ENCODE measurements around the gene ANGPT4. TPM values are rescaled to one million over a fixed set of nuclear protein-coding genes. Genes with fewer than 3 reads are reported as not detected.

ANGPT4 gene
- total and polyA plus RNA-seq, 2 of the 13 experiments (the other 11 are each of a cell fraction or from before 2014, with no cell fraction given), result not detected

- ATAC-seq (peak; percentile 76), FAIRE-seq (no peak), DNase-seq (ENCODE audit: low spot score) (no peak)
- TF ChIP-seq E2F5 (CRISPR knock-in tag; conservative IDR thresholded peaks at IDR 0.05) (0 out of 2 replicates have a peak, but pooled peaks have one; percentile 23), MIER2 (CRISPR knock-in tag; IDR thresholded peaks at IDR 0.05) (peak; percentile 83), REST (IDR thresholded peaks at IDR 0.05; ENCODE audit: borderline replicate concordance in 1 of 2, low read depth in 1 of 2, low read length in 2 of 2) (peak; percentile 53 to 84), ZNF709 (CRISPR knock-in tag; IDR thresholded peaks at IDR 0.05) (no peak), ZNF768 (CRISPR knock-in tag; IDR thresholded peaks at IDR 0.05) (peak; percentile 27; the same call in 1 of the 2 replicates), MEIS2 (CRISPR knock-in tag; IDR thresholded peaks at IDR 0.05) (peak; percentile 23; the same call in 1 of the 2 replicates), STAG1 (CRISPR knock-in tag; IDR thresholded peaks at IDR 0.05) (peak; percentile 42), ZNF800 (CRISPR knock-in tag; IDR thresholded peaks at IDR 0.05) (peak; percentile 42; the same call in 1 of the 2 replicates), ZNF282 (IDR thresholded peaks at IDR 0.05; ENCODE audit: partially characterized antibody) (no peak), ARNT2 (CRISPR knock-in tag; IDR thresholded peaks at IDR 0.05; ENCODE audit: low read depth) (no peak), HNRNPLL (IDR thresholded peaks at IDR 0.05; ENCODE audit: low read depth, low read length, poor library complexity, severe bottlenecking) (peak; percentile 47), TBL1XR1 (IDR thresholded peaks at IDR 0.05; ENCODE audit: borderline replicate concordance, low read length, partially characterized antibody) (no peak), ZMYM3 (CRISPR knock-in tag; IDR thresholded peaks at IDR 0.05) (0 out of 2 replicates have a peak, but pooled peaks have one; percentile 4)
- no peaks in the 10 kb centered on the region for H4K20me1 ChIP-seq (ENCODE audit: insufficient read depth, low read length)
- WGBS (ENCODE audit: low lambda C conversion rate), result 10% methylated on average over 37 of the region's 41 CpGs
- intact Hi-C loops (cut with micrococcal nuclease; ENCODE audit: unreplicated experiment) (loop anchor here (10.0 kb wide), 1 partner anchor 410 kb away; no protein-coding TSS in a partner anchor), in situ Hi-C loops (cut with HindIII; ENCODE audit: extremely low pct_ligation_motif_present, low pct_unique_long_range_greater_than_20kb) (no loop called here)
- H3K4me2 ChIP-seq (ENCODE audit: low read depth, low read length), result no peak overlapping the region
- H3K27me3 ChIP-seq (ENCODE audit: control insufficient read depth in 1 of 2, insufficient read depth in 2 of 2, low read length in 2 of 2), result peaks cover 2 to 11% of the 10 kb centered on the region in 2 experiments; a peak in 4 of 5 replicates
- no peaks in the 10 kb centered on the region for H3K9me3 ChIP-seq (ENCODE audit: low read length)
- no TSS peak for BruUV-seq (replicated peaks)
- H3K36me3 ChIP-seq (replicated peaks in 1 of 2; ENCODE audit: control insufficient read depth in 1 of 2, insufficient read depth in 2 of 2, low read length in 2 of 2), result no peaks in the 10 kb centered on the region
- no peaks in the 10 kb centered on the region for H3K79me2 ChIP-seq (ENCODE audit: insufficient read depth, low read length)
- H3K4me1 ChIP-seq (ENCODE audit: insufficient read depth, low read length), result no peaks in the 10 kb centered on the region
- no peak overlapping the region for H3K27ac ChIP-seq (ENCODE audit: extremely low read length, insufficient read depth, low read length)
- H2AFZ ChIP-seq (ENCODE audit: low read length), result no peak overlapping the region
- no peak overlapping the region for H3K9ac ChIP-seq (ENCODE audit: insufficient read depth, low read depth, low read length)
- ChIA-PET CTCF (ENCODE audit: low intra/inter-chr PET ratio, low total read pairs) (no interaction called here), POLR2A (no interaction called here)
- no peak overlapping the region for H3K4me3 ChIP-seq (replicated peaks in 1 of 3; ENCODE audit: insufficient read depth in 1 of 3, low read depth in 2 of 3, low read length in 3 of 3)
Measured at GRCh38 chr20:884983-885952, 30.9 kb downstream of the ANGPT4 start.
